PFSK-1 (cell line): ENCODE data around the gene SERGEF.

Experiments
- FOXP2 ChIP-seq: optimal IDR thresholded peaks from 2 replicates; pipeline ENCODE3; 2011; ENCODE audit warnings: borderline replicate concordance, control low read depth, inconsistent platforms; ENCODE audit not compliant: insufficient read depth; ENCODE audit errors: extremely low read length, extremely low read depth
- POLR2AphosphoS5 ChIP-seq: IDR thresholded peaks from 2 replicates; pipeline ENCODE4 v1.6.1; 2012; ENCODE audit warnings: low read depth, mild to moderate bottlenecking, control low read depth, low read length, moderate library complexity
- SIN3A ChIP-seq: IDR thresholded peaks from 2 replicates; pipeline ENCODE4 v1.6.1; 2012; ENCODE audit warnings: mild to moderate bottlenecking, low read length, moderate library complexity, borderline replicate concordance; ENCODE audit not compliant: insufficient read depth
- TAF1 ChIP-seq: IDR thresholded peaks from 2 replicates; pipeline ENCODE4 v1.6.1; 2012; ENCODE audit warnings: low read length, control low read depth, borderline replicate concordance; ENCODE audit not compliant: insufficient read depth
- TF ChIP-seq, protein P1 (sequence below), 2 experiments: IDR thresholded peaks; 2 replicates each; pipeline versions ENCODE4 v1.6.1 to v1.8.0; 2011 to 2012; ENCODE audit warnings: low read depth in 2 of 2, low read length in 2 of 2, control low read depth in 1 of 2, inconsistent platforms in 1 of 2, mild to moderate bottlenecking in 1 of 2, moderate library complexity in 1 of 2; ENCODE audit not compliant: insufficient read depth in 1 of 2

Gene SERGEF

DNA sequence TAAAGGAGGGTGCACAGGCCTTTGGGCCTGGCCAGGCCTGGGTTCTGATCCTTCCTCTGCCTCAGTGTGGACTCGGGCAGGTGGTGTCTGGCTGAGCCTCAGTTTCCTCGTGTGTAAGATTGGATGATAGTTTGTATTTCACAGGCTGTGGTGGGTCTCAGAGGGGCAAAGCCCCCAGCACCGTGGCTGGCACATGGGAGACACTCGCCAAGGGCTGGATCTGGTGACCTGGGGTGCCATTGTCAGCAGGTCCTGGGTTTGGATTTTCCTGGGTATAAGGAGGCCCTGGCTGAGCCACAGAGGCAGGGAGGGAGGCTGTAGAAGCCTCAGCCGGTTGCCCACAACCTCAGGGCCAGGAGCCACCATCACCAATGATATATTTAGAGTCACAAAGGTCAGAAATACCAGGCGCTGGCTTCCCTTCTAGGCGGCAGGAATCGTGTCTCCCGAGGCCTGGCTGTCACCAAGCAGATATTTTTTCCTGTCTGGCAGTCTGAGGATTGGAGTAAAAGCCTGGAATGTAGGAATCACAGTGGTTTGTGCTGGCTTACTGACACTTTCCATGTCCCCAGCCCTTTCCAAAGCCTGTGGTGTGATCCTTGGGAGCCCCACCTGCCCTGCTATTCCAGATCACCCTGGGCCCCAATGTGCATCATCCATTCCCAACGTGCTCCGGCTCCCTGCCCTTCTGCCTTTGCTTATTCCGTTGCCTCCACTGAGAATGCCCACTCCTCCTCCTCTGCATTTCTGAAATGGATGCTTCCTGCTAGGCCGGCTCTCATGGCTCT lies 262.6 kb downstream of the SERGEF start:
- TF ChIP-seq POLR2AphosphoS5 = no peak
- TF ChIP-seq, protein P1, sequence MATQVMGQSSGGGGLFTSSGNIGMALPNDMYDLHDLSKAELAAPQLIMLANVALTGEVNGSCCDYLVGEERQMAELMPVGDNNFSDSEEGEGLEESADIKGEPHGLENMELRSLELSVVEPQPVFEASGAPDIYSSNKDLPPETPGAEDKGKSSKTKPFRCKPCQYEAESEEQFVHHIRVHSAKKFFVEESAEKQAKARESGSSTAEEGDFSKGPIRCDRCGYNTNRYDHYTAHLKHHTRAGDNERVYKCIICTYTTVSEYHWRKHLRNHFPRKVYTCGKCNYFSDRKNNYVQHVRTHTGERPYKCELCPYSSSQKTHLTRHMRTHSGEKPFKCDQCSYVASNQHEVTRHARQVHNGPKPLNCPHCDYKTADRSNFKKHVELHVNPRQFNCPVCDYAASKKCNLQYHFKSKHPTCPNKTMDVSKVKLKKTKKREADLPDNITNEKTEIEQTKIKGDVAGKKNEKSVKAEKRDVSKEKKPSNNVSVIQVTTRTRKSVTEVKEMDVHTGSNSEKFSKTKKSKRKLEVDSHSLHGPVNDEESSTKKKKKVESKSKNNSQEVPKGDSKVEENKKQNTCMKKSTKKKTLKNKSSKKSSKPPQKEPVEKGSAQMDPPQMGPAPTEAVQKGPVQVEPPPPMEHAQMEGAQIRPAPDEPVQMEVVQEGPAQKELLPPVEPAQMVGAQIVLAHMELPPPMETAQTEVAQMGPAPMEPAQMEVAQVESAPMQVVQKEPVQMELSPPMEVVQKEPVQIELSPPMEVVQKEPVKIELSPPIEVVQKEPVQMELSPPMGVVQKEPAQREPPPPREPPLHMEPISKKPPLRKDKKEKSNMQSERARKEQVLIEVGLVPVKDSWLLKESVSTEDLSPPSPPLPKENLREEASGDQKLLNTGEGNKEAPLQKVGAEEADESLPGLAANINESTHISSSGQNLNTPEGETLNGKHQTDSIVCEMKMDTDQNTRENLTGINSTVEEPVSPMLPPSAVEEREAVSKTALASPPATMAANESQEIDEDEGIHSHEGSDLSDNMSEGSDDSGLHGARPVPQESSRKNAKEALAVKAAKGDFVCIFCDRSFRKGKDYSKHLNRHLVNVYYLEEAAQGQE (IDR thresholded peaks at IDR 0.05; ENCODE audit: insufficient read depth in 1 of 2, low read depth in 2 of 2, low read length in 2 of 2) = no peak
- TF ChIP-seq FOXP2 = no peak
- TF ChIP-seq SIN3A = no peak
- no peak for TF ChIP-seq TAF1

DNA sequence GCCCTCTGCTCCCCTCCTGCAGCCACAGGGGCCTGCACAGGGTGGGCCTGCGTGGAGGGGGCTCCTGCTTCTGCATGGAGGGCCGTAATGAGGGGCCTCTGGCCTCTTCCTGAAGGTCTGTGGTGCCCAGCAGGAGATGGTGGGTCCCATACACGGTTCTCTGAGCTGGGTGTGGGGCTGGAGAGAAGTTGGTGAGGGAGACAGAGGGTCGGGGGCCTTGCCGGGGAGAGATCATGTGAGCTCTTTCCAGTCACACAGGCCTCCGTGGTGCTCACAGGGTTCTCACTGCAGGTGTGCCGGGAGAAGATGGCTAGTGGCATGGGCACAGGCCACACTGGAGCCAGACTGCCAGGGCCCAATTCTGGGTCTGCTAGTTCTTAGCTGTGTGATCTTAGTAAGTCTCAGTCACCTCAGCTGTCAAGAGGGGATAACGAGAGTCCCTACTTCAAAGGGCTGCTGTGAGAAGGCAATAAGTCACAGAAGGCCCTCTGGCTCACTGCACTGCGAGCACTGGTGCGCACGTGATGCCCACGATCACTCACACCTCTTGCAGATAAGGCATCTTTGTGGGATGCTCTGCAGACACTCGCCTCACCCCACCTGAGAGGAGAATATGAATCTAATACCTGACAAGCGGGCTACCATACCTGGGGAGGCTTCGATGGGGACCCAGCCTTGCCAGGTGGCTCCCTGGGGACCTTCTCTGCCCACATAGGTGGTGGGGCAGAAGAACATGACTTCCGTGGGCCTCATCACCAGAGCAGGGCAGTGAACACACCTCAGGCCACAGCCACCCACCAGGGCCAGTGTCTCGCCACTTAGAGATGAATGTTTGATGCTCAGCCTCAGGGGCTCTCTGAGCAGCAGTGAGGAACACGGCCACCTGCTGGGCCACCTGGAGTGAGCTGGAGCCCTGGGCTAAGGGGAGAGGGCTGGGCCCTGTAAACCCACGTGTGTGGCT lies 263.8 kb downstream of the SERGEF start:
- TF ChIP-seq TAF1 (no peak), FOXP2 (no peak), POLR2AphosphoS5 (no peak), SIN3A (no peak)
- TF ChIP-seq, protein P1 (IDR thresholded peaks at IDR 0.05; ENCODE audit: insufficient read depth in 1 of 2, low read depth in 2 of 2, low read length in 2 of 2) = no peak

DNA sequence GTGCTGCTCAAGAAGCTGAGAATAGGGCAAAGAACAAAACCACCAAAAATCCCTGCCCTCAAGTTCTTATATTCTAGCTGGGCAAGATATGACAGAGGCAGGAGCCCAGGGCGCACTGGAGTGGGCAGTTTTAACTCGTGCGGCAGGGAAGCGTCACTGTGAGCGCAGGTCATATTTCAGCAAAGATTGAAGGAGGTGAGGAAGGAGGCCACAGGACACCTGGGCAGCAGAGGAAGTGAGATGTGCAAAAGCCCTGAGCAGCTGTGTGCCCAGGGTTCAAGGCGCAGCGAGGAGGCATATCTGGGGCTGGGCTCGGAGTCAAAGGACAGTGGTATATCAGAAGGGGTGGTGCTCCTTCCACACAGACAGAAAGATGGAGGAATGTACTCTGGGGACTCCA lies 264.8 kb downstream of the SERGEF start:
- no peak for TF ChIP-seq POLR2AphosphoS5
- TF ChIP-seq, protein P1 (IDR thresholded peaks at IDR 0.05; ENCODE audit: insufficient read depth in 1 of 2, low read depth in 2 of 2, low read length in 2 of 2) = no peak
- no peak for TF ChIP-seq TAF1
- TF ChIP-seq SIN3A = no peak
- TF ChIP-seq FOXP2 = no peak

DNA sequence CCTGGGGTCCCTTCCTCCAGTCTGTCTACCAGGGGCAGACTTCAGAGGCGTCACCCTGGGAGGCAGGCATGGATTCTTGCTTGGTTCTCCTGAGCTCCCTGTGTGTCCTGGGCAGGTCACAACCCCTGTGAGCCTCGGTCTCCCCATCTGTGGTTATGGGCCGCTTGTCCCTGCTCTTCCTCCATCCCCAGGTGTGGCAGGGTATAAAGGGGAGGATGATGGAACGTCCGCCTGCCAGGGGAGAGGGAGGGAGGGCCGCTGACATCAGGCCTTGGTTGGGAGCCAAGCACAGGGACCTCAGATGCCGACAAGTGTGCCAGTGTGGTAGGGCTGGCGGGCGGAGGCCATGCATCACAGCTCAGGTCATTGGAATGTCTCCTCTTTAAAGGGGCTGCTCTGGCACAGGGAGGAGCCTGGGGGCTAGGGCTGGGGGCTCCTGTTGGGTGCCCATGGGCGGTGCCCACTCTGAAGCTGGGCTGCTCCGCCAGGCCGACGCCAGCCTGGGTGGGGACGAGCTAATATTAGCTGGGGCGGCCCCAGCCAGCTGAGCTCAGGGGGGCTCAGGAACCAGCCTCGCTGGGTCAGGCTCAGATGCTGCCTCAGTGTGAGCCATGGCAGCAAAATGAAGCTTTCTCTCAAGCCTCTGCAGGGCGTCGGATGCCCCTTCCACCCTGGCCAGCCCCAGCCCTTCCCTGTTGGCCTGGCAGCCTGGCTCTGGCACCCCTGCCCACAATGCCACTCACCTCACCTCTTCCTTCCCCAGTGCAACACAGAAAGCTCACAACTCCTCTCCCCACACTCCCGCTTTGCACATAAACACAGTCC lies 265.5 kb downstream of the SERGEF start:
- no peak for TF ChIP-seq TAF1
- TF ChIP-seq POLR2AphosphoS5 = no peak
- TF ChIP-seq, protein P1 (IDR thresholded peaks at IDR 0.05; ENCODE audit: insufficient read depth in 1 of 2, low read depth in 2 of 2, low read length in 2 of 2) = no peak
- TF ChIP-seq FOXP2 = no peak
